ENCODE results near the gene WAPL. TPM values are rescaled to one million over a fixed set of nuclear protein-coding genes. Genes with fewer than 3 reads are reported as not detected.
A peak's percentile ranks its signal among the peaks of the same experiment; 100 is the strongest.

The WAPL gene
- total RNA-seq, 2 experiments from 2014 or later, result 51.1 to 75.7 TPM

DNA sequence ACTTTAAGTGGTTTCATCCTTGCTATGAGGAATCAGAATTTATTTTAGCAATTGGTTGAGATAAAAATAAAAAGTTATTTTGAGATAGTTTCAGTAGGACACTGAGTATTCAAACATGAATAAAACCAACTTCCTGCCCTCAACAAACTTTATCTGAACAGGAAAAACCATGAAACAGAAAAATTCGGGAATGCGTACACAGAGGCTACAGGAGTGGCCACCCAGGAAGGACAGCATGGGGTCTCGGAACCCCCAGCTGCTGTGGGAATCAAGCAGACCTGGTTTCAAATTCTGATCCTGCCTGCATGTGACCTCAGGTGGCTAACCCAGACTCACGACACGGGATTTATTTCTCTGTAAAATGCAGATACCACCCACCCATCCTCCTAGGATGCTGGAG, 106.0 kb downstream of the WAPL start:
- BruUV-seq (replicated peaks), result no TSS peak
- DNase-seq (ENCODE audit: low spot score), result no peak
- Histone ChIP-seq H2AFZ (ENCODE audit: low read length) (peak overlapping the region; percentile 62; the same call in 1 of the 2 replicates), H3K4me2 (ENCODE audit: low read length) (peak overlapping the region; percentile 40), H3K27ac (ENCODE audit: low read depth, low read length, poor library complexity, severe bottlenecking) (peak overlapping the region; percentile 95), H4K20me1 (ENCODE audit: insufficient read depth, low read length) (no peaks in the 10 kb centered on the region), H3K4me3 (ENCODE audit: low read depth, low read length, poor library complexity, severe bottlenecking) (no peak overlapping the region), H3K36me3 (ENCODE audit: insufficient read depth, low read length) (peaks cover 3% of the 10 kb centered on the region), H3K79me2 (ENCODE audit: insufficient read depth, low read depth, low read length) (no peaks in the 10 kb centered on the region), H3K9me3 (ENCODE audit: low read length) (peaks cover 4% of the 10 kb centered on the region; the same call in 1 of the 2 replicates), H3K9me2 (ENCODE audit: insufficient read depth, low read length) (no peaks in the 10 kb centered on the region), H3K4me1 (ENCODE audit: insufficient read depth, low read length, poor library complexity, severe bottlenecking) (peaks cover 92% of the 10 kb centered on the region)
- ChIA-PET CTCF (ENCODE audit: unreplicated experiment) (interaction anchor here (2.6 kb wide), 1 partner anchor 15 kb away, joined by 11 read pairs; no protein-coding TSS in a partner anchor), POLR2A (interaction anchor here (0.7 to 5.8 kb wide), 4 partner anchors 14 to 24 kb away, joined by 3 to 113 read pairs (median 82); no protein-coding TSS in a partner anchor)
- TF ChIP-seq EZH2phosphoT487 (IDR thresholded peaks at IDR 0.05; ENCODE audit: borderline replicate concordance, low read depth, low read length), result no peak
- TF ChIP-seq, protein P1, sequence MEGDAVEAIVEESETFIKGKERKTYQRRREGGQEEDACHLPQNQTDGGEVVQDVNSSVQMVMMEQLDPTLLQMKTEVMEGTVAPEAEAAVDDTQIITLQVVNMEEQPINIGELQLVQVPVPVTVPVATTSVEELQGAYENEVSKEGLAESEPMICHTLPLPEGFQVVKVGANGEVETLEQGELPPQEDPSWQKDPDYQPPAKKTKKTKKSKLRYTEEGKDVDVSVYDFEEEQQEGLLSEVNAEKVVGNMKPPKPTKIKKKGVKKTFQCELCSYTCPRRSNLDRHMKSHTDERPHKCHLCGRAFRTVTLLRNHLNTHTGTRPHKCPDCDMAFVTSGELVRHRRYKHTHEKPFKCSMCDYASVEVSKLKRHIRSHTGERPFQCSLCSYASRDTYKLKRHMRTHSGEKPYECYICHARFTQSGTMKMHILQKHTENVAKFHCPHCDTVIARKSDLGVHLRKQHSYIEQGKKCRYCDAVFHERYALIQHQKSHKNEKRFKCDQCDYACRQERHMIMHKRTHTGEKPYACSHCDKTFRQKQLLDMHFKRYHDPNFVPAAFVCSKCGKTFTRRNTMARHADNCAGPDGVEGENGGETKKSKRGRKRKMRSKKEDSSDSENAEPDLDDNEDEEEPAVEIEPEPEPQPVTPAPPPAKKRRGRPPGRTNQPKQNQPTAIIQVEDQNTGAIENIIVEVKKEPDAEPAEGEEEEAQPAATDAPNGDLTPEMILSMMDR (conservative IDR thresholded peaks at IDR 0.05; ENCODE audit: low read length), result no peak
- intact Hi-C loops (cut with micrococcal nuclease; ENCODE audit: unreplicated experiment), result no loop called here

DNA sequence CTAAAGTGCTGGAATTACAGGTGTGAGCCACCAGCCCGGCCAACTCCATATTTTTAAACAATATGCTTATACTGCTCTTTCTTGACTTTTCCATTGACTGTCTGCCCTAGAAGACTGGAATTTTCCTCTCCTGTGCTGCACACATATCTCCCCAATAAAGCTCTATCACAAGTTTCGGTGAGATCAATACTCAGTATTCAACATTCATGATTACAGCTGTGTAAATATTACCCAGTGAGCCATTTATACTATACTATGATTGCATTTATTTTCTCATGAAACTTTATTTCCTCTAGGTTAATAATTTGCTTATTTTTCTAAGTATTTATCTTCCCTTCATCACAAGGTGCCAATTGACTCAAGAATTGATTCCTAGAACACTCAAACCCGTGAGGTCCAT, 106.5 kb downstream of the WAPL start:
- no peak overlapping the region for H3K4me3 ChIP-seq (ENCODE audit: low read depth, low read length, poor library complexity, severe bottlenecking)
- peak overlapping the region; percentile 40 for H3K4me2 ChIP-seq (ENCODE audit: low read length)
- no peaks in the 10 kb centered on the region for H3K9me2 ChIP-seq (ENCODE audit: insufficient read depth, low read length)
- ChIA-PET POLR2A (interaction anchor here (0.6 to 5.8 kb wide), 4 partner anchors 14 to 23 kb away, joined by 3 to 113 read pairs (median 57); no protein-coding TSS in a partner anchor), CTCF (ENCODE audit: unreplicated experiment) (no interaction called here)
- TF ChIP-seq, protein P1 (conservative IDR thresholded peaks at IDR 0.05; ENCODE audit: low read length), result no peak
- TF ChIP-seq EZH2phosphoT487 (IDR thresholded peaks at IDR 0.05; ENCODE audit: borderline replicate concordance, low read depth, low read length), result no peak
- peak overlapping the region; percentile 62; the same call in 1 of the 2 replicates for H2AFZ ChIP-seq (ENCODE audit: low read length)
- H3K79me2 ChIP-seq (ENCODE audit: insufficient read depth, low read depth, low read length), result no peaks in the 10 kb centered on the region
- no peak for DNase-seq (ENCODE audit: low spot score)
- intact Hi-C loops (cut with micrococcal nuclease; ENCODE audit: unreplicated experiment), result no loop called here
- no TSS peak for BruUV-seq (replicated peaks)
- H3K9me3 ChIP-seq (ENCODE audit: low read length), result peaks cover 9% of the 10 kb centered on the region; the same call in 1 of the 2 replicates
- H4K20me1 ChIP-seq (ENCODE audit: insufficient read depth, low read length), result no peaks in the 10 kb centered on the region
- H3K36me3 ChIP-seq (ENCODE audit: insufficient read depth, low read length), result peaks cover 8% of the 10 kb centered on the region
- peak overlapping the region; percentile 95 for H3K27ac ChIP-seq (ENCODE audit: low read depth, low read length, poor library complexity, severe bottlenecking)
- peaks cover 97% of the 10 kb centered on the region for H3K4me1 ChIP-seq (ENCODE audit: insufficient read depth, low read length, poor library complexity, severe bottlenecking)
